Measurements from ENCODE around the gene TRIM63. TPM values are rescaled to one million over a fixed set of nuclear protein-coding genes. Genes with fewer than 3 reads are reported as not detected.

The TRIM63 gene
- total and polyA plus RNA-seq, 2 donors (not counting 3 experiments of a cell fraction or from before 2014, with no cell fraction given) = not detected

GRCh38 chr1:26089125-26089524, 21.7 kb upstream of the TRIM63 start:
- no peaks in the 10 kb centered on the region for H3K9me1 ChIP-seq (replicated peaks; ENCODE audit: control insufficient read depth, extremely low read depth, insufficient read depth, low read length)
- H3K27ac ChIP-seq (ENCODE audit: insufficient read depth, low read depth, low read length) = no peak overlapping the region
- intact Hi-C loops (cut with micrococcal nuclease) = no loop called here
- no peaks in the 10 kb centered on the region for H4K20me1 ChIP-seq (replicated peaks; ENCODE audit: control insufficient read depth, extremely low read depth, insufficient read depth, low read length)
- ChIA-PET CTCF (no interaction called here), POLR2A (no interaction called here)
- no peak overlapping the region for H3K4me3 ChIP-seq (replicated peaks in 1 of 3; ENCODE audit: insufficient read depth in 1 of 3, low read depth in 1 of 3, low read length in 3 of 3)
- H3K4me2 ChIP-seq (ENCODE audit: insufficient read depth, low read length) = no peak overlapping the region
- no peaks in the 10 kb centered on the region for H3K9me3 ChIP-seq (replicated peaks; ENCODE audit: control insufficient read depth, insufficient read depth, low read length)
- no peaks in the 10 kb centered on the region for H3K36me3 ChIP-seq (ENCODE audit: control insufficient read depth in 2 of 2, extremely low read depth in 1 of 2, insufficient read depth in 2 of 2, low read length in 2 of 2)
- H2AFZ ChIP-seq (ENCODE audit: low read depth, low read length) = no peak overlapping the region
- H3K9ac ChIP-seq (replicated peaks; ENCODE audit: extremely low read depth, insufficient read depth, low read length) = no peak overlapping the region
- dilution Hi-C loops (cut with MboI; ENCODE audit: extremely low pct_ligation_motif_present, low sequenced_read_pairs) = no loop called here
- H3K4me1 ChIP-seq (ENCODE audit: control insufficient read depth, extremely low read depth, insufficient read depth, low read length) = no peaks in the 10 kb centered on the region
- FAIRE-seq = no peak
- no TSS peak for BruUV-seq (replicated peaks)
- DNase-seq (ENCODE audit: low read depth, low spot score) = no peak
- peaks cover 3 to 8% of the 10 kb centered on the region in 2 experiments for H3K27me3 ChIP-seq (ENCODE audit: control insufficient read depth in 2 of 2, insufficient read depth in 2 of 2, low read length in 2 of 2)
- TF ChIP-seq POLR2A (IDR thresholded peaks at IDR 0.05; ENCODE audit: low read depth, low read length) (no peak), MAX (IDR thresholded peaks at IDR 0.05; ENCODE audit: insufficient read depth, insufficient read length) (no peak), POLR2AphosphoS5 (IDR thresholded peaks at IDR 0.05; ENCODE audit: insufficient read depth, low read depth, low read length) (no peak), EZH2 (IDR thresholded peaks at IDR 0.05; ENCODE audit: borderline replicate concordance, low read depth, low read length, severe bottlenecking) (no peak), CTCF (IDR thresholded peaks at IDR 0.05; ENCODE audit: extremely low read depth in 1 of 2, insufficient read depth in 1 of 2, low read depth in 1 of 2, low read length in 2 of 2) (no peak)
- no peaks in the 10 kb centered on the region for H3K79me2 ChIP-seq (ENCODE audit: control insufficient read depth, insufficient read depth, low read length)

GRCh38 chr1:26084844-26085243, 17.4 kb upstream of the TRIM63 start:
- Histone ChIP-seq H3K79me2 (ENCODE audit: control insufficient read depth, insufficient read depth, low read length) (no peaks in the 10 kb centered on the region), H3K9me1 (replicated peaks; ENCODE audit: control insufficient read depth, extremely low read depth, insufficient read depth, low read length) (no peaks in the 10 kb centered on the region), H3K27ac (ENCODE audit: insufficient read depth, low read depth, low read length) (no peak overlapping the region), H3K9ac (replicated peaks; ENCODE audit: extremely low read depth, insufficient read depth, low read length) (no peak overlapping the region), H3K27me3 (ENCODE audit: control insufficient read depth in 2 of 2, insufficient read depth in 2 of 2, low read length in 2 of 2) (peaks cover 0 to 4% of the 10 kb centered on the region in 2 experiments), H3K4me2 (ENCODE audit: insufficient read depth, low read length) (no peak overlapping the region), H3K4me3 (replicated peaks in 1 of 3; ENCODE audit: insufficient read depth in 1 of 3, low read depth in 1 of 3, low read length in 3 of 3) (no peak overlapping the region), H3K4me1 (ENCODE audit: control insufficient read depth, extremely low read depth, insufficient read depth, low read length) (no peaks in the 10 kb centered on the region), H3K36me3 (ENCODE audit: control insufficient read depth in 2 of 2, extremely low read depth in 1 of 2, insufficient read depth in 2 of 2, low read length in 2 of 2) (no peaks in the 10 kb centered on the region), H2AFZ (ENCODE audit: low read depth, low read length) (no peak overlapping the region), H3K9me3 (replicated peaks; ENCODE audit: control insufficient read depth, insufficient read depth, low read length) (no peaks in the 10 kb centered on the region), H4K20me1 (replicated peaks; ENCODE audit: control insufficient read depth, extremely low read depth, insufficient read depth, low read length) (no peaks in the 10 kb centered on the region)
- BruUV-seq (replicated peaks) = no TSS peak
- intact Hi-C loops (cut with micrococcal nuclease) = no loop called here
- no peak for FAIRE-seq
- no peak for DNase-seq (ENCODE audit: low read depth, low spot score)
- TF ChIP-seq POLR2A (IDR thresholded peaks at IDR 0.05; ENCODE audit: low read depth, low read length) (no peak), MAX (IDR thresholded peaks at IDR 0.05; ENCODE audit: insufficient read depth, insufficient read length) (no peak), POLR2AphosphoS5 (IDR thresholded peaks at IDR 0.05; ENCODE audit: insufficient read depth, low read depth, low read length) (no peak), FOS (IDR thresholded peaks at IDR 0.05; ENCODE audit: borderline replicate concordance, insufficient read depth, low read length) (no peak), JUN (IDR thresholded peaks at IDR 0.05; ENCODE audit: borderline replicate concordance, insufficient read depth, insufficient read length, low read depth) (no peak), MYC (IDR thresholded peaks at IDR 0.05; ENCODE audit: low read depth, low read length) (no peak), GATA2 (IDR thresholded peaks at IDR 0.05; ENCODE audit: insufficient read depth, insufficient read length, low read depth, low read length) (no peak), CTCF (IDR thresholded peaks at IDR 0.05; ENCODE audit: extremely low read depth in 1 of 2, insufficient read depth in 1 of 2, low read depth in 1 of 2, low read length in 2 of 2) (no peak), EZH2 (IDR thresholded peaks at IDR 0.05; ENCODE audit: borderline replicate concordance, low read depth, low read length, severe bottlenecking) (no peak)
- ChIA-PET POLR2A (no interaction called here), CTCF (interaction anchor here (1.4 kb wide), 1 partner anchor 20 kb away, joined by 3 read pairs; no protein-coding TSS in a partner anchor)
- dilution Hi-C loops (cut with MboI; ENCODE audit: extremely low pct_ligation_motif_present, low sequenced_read_pairs) = no loop called here
